Measurements from ENCODE around the gene PLXNC1.

DNA sequence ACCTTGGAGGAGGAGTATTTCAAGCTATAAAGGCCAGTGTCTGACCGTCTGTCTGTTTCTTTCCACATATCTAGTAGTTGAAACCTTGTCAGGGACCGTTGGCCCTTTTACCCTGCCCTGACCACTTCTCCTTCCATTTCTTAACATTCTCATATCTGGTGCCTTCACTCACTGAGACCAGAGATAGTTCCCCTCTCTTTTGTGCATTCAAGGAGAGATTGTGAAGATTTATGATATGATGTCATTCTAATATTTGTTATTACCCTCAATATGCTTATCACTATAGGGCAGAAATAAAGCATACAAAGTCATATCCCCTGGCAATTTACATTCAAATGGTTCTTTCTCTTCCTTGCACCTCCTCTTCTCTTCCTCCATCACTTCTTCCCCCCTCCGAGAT, 83.3 kb downstream of the PLXNC1 start:
- TF ChIP-seq CTCF (IDR thresholded peaks at IDR 0.05; ENCODE audit: insufficient read depth, low read length) (no peak), REST (IDR thresholded peaks at IDR 0.05; ENCODE audit: insufficient replicate concordance, low read depth) (no peak)

Measured in HL-60 (cell line).